Stimulated activated CD4-positive, alpha-beta T cell treated with anti-CD3 and anti-CD28 coated beads, Interleukin-12 subunit alpha, Interleukin-12 subunit beta, amount 100 ng/mL, for 48 hours (primary cell): ENCODE results near the gene MIA.
"Not testable (repeated sequence)": the region's sequence is repeated elsewhere in the genome, so short reads cannot be mapped to it uniquely, and the experiment has no call there.

Experiments used
- DNase-seq, 3 donors: peaks; one replicate each; pipeline ENCODE4 v3.0.0-alpha.2; 2020; ENCODE audit warnings: low read depth in 2 of 3, low spot score in 1 of 3

MIA gene

DNA sequence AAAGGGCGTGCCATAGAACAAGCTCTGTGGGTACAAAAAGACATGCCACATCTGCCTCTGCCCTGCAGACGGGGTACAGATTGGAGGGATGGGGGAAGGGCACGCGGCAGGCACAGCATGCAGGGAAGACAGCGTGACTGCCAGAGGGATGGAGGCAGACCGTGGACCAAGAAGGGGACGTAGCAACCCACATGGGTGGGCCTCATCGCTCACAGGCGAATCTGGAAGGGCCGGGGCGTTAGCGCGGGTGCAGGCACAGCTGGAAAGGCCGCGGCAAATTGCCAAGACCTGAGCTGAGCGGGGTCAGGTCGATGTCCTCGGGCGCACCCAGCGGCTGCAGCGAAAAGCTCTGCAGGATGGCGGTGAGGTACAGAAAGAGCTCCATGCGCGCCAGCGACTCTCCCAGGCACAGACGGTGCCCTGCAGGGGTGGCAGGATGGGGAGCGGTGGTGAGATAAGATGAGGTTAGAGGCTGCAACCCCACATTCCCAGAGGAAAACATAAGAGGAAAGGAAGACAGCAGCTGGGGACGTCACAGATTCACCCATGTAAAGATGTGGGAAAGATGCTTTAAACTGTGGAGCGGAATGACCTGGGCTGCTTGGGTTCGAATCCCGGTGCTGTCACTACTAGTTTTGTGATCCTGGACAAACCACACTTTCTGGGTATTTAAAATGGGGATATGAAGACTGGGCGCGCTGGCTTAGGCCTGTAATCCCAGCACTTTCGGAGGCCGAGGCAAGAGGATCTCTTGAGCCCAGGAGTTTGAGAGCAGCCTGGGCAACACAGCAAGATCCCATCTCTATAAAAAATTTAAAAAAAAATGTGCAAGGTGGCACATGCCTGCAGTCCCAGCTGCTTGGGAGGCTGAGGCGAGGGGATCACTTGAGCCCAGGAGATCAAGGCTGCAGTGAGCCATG, 43.4 kb downstream of the MIA start:
- peak; percentile 62 to 71 (median 63) for DNase-seq

GRCh38 chr19:40819479-40820234, 44.3 kb downstream of the MIA start:
- peak in 2 of 3 donors; percentile 48 to 64 for DNase-seq

DNA sequence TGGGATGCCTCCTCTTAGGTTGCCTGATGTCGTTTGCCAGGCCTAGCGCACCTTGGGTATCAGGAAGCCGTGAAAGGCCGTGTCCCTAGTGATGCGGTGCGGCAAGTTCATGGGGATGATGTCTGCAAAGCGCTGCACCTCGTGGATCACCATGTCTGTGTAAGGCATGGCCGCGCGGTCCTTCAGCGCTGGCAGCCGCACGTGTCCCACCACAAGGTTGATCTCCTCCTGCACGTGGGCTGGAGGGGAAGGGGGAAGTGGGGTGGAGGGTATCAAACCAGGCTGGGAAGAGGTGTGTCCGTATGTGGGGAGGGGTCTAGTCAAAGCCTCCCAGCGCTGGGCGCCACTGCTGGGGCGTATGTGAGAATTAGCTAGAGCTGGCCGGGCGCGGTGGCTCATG, 46.8 kb downstream of the MIA start:
- DNase-seq = no peak

DNA sequence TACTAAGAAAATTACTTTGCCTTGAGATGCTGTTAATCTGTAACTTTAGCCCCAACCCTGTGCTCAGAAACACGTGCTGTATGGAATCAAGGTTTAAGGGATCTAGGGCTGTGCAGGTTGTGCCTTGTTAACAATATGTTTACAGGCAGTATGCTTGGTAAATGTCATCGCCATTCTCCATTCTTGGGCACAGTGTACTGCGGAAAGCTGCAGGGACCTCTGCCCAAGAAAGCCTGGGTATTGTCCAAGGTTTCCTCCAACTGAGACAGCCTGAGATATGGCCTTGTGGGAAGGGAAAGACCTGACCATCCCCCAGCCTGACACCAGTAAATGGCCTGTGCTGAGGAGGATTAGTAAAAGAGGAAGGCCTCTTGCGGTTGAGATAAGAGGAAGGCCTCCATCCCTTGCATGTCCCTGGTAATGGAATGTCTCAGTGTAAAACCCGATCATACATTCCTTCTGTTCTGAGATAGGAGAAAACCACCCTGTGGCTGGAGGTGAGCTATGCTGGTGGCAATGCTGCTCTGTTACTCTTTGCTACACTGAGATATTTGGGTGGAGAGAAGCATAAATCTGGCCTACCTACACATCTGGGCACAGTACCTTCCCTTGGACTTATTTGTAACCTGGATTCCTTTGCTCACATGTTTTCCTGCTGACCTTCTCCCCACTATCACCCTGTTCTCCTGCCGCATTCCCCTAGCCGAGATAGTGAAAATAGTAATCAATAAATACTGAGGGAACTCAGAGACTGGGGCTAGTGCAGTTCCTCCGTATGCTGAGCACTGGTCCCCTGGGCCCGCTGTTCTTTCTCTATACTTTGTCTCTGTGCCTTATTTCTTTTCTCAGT, 47.6 kb downstream of the MIA start:
- DNase-seq = not testable (repeated sequence)

DNA sequence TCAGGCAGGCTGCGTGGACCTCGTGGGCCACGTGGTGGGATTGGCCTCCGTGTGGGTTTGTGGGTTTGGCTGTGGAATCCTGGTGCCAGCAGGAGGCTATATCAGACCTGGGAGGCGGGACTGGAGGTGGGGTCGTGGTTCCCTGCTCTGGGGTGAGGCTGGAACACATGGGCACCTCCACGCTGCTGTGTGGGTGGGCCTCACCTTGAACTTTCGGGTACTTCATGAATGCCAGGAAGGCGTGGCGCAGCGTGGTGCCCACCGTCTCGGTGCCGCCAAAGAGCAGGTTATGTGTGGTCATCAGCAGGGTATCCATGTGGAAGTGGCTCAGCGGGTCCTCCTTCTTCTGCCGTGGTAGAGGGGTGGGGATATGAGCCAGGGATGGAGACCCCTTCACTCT, 49.6 kb downstream of the MIA start:
- DNase-seq = not testable (repeated sequence)

GRCh38 chr19:40825460-40826095, 50.3 kb downstream of the MIA start:
- DNase-seq = not testable (repeated sequence)

- not testable (repeated sequence) for DNase-seq
Observed at GRCh38 chr19:40826312-40826698, 51.0 kb downstream of the MIA start.

DNA sequence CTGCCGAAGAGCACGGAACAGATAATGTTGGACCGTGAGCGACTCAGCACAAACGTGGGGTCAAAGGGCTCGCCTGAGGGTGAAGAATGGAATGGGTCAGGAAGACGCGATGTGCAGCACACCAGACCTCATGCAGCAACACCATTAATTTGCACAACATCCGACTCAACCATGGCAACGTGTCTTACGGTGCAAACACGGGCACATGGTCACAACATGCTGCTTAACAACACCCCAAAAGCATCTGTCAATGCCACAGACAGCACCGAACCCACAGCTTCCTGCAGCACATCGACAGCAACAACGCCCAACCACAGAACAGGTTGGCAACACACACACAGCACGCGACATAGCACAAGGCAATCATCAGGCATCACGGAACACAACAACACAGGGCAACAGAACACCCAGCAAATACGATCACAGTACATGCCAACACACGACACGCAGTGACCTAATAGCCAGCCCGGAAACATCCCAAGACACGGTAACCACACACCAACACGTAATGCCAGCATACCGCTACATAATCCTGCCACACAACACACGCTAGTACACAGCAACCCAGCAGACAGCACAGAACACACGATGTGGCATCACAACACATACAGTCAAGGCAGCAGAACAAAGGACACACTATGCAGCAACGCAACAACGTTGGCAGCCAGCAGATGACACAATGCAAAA, 51.5 kb downstream of the MIA start:
- not testable (repeated sequence) for DNase-seq
